Measurements from ENCODE around the gene MSI2.

The MSI2 gene

GRCh38 chr17:57264250-57264649 is 7.9 kb downstream of the MSI2 start:
- Histone ChIP-seq H3K4me3 (ENCODE audit: low read length) (no peak overlapping the region), H3K4me1 (ENCODE audit: control insufficient read depth, insufficient read depth, low read length) (no peaks in the 10 kb centered on the region), H3K36me3 (ENCODE audit: control insufficient read depth, insufficient read depth, low read length) (peaks cover 9% of the 10 kb centered on the region), H3K27ac (ENCODE audit: low read depth, low read length) (no peak overlapping the region), H3K27me3 (ENCODE audit: control insufficient read depth, insufficient read depth, low read length) (no peaks in the 10 kb centered on the region), H3K9ac (ENCODE audit: low read length) (no peak overlapping the region)

GRCh38 chr17:57264776-57265175 is 8.5 kb downstream of the MSI2 start:
- Histone ChIP-seq H3K27ac (ENCODE audit: low read depth, low read length) (no peak overlapping the region), H3K4me3 (ENCODE audit: low read length) (no peak overlapping the region), H3K4me1 (ENCODE audit: control insufficient read depth, insufficient read depth, low read length) (no peaks in the 10 kb centered on the region), H3K27me3 (ENCODE audit: control insufficient read depth, insufficient read depth, low read length) (no peaks in the 10 kb centered on the region), H3K9ac (ENCODE audit: low read length) (no peak overlapping the region), H3K36me3 (ENCODE audit: control insufficient read depth, insufficient read depth, low read length) (peaks cover 9% of the 10 kb centered on the region)

- H3K4me3 ChIP-seq (ENCODE audit: low read length): no peak overlapping the region
- no peak overlapping the region for H3K9ac ChIP-seq (ENCODE audit: low read length)
- no peak overlapping the region for H3K27ac ChIP-seq (ENCODE audit: low read depth, low read length)
- H3K27me3 ChIP-seq (ENCODE audit: control insufficient read depth, insufficient read depth, low read length): no peaks in the 10 kb centered on the region
- H3K36me3 ChIP-seq (ENCODE audit: control insufficient read depth, insufficient read depth, low read length): peaks cover 9% of the 10 kb centered on the region
- no peaks in the 10 kb centered on the region for H3K4me1 ChIP-seq (ENCODE audit: control insufficient read depth, insufficient read depth, low read length)
Observed at GRCh38 chr17:57266902-57267311, 10.6 kb downstream of the MSI2 start.

GRCh38 chr17:57268181-57268580 is 11.9 kb downstream of the MSI2 start:
- H3K9ac ChIP-seq (ENCODE audit: low read length): no peak overlapping the region
- peaks cover 4% of the 10 kb centered on the region for H3K36me3 ChIP-seq (ENCODE audit: control insufficient read depth, insufficient read depth, low read length)
- no peaks in the 10 kb centered on the region for H3K4me1 ChIP-seq (ENCODE audit: control insufficient read depth, insufficient read depth, low read length)
- H3K27ac ChIP-seq (ENCODE audit: low read depth, low read length): no peak overlapping the region
- H3K4me3 ChIP-seq (ENCODE audit: low read length): no peak overlapping the region
- no peaks in the 10 kb centered on the region for H3K27me3 ChIP-seq (ENCODE audit: control insufficient read depth, insufficient read depth, low read length)

- Histone ChIP-seq H3K4me1 (ENCODE audit: control insufficient read depth, insufficient read depth, low read length) (no peaks in the 10 kb centered on the region), H3K4me3 (ENCODE audit: low read length) (no peak overlapping the region), H3K27me3 (ENCODE audit: control insufficient read depth, insufficient read depth, low read length) (no peaks in the 10 kb centered on the region), H3K36me3 (ENCODE audit: control insufficient read depth, insufficient read depth, low read length) (peaks cover 4% of the 10 kb centered on the region), H3K27ac (ENCODE audit: low read depth, low read length) (no peak overlapping the region), H3K9ac (ENCODE audit: low read length) (no peak overlapping the region)
Observed at GRCh38 chr17:57269052-57269451, 12.7 kb downstream of the MSI2 start.

GRCh38 chr17:57269598-57270255 is 13.4 kb downstream of the MSI2 start:
- H3K4me1 ChIP-seq (ENCODE audit: control insufficient read depth, insufficient read depth, low read length): no peaks in the 10 kb centered on the region
- H3K36me3 ChIP-seq (ENCODE audit: control insufficient read depth, insufficient read depth, low read length): peaks cover 4% of the 10 kb centered on the region
- H3K4me3 ChIP-seq (ENCODE audit: low read length): no peak overlapping the region
- no peak overlapping the region for H3K9ac ChIP-seq (ENCODE audit: low read length)
- H3K27me3 ChIP-seq (ENCODE audit: control insufficient read depth, insufficient read depth, low read length): no peaks in the 10 kb centered on the region
- no peak overlapping the region for H3K27ac ChIP-seq (ENCODE audit: low read depth, low read length)

GRCh38 chr17:57270801-57271245 is 14.5 kb downstream of the MSI2 start:
- Histone ChIP-seq H3K9ac (ENCODE audit: low read length) (no peak overlapping the region), H3K27ac (ENCODE audit: low read depth, low read length) (no peak overlapping the region), H3K4me1 (ENCODE audit: control insufficient read depth, insufficient read depth, low read length) (no peaks in the 10 kb centered on the region), H3K36me3 (ENCODE audit: control insufficient read depth, insufficient read depth, low read length) (peaks cover 4% of the 10 kb centered on the region), H3K27me3 (ENCODE audit: control insufficient read depth, insufficient read depth, low read length) (no peaks in the 10 kb centered on the region), H3K4me3 (ENCODE audit: low read length) (no peak overlapping the region)

GRCh38 chr17:57271821-57272220 is 15.5 kb downstream of the MSI2 start:
- Histone ChIP-seq H3K4me3 (ENCODE audit: low read length) (no peak overlapping the region), H3K27me3 (ENCODE audit: control insufficient read depth, insufficient read depth, low read length) (no peaks in the 10 kb centered on the region), H3K9ac (ENCODE audit: low read length) (no peak overlapping the region), H3K36me3 (ENCODE audit: control insufficient read depth, insufficient read depth, low read length) (peaks cover 4% of the 10 kb centered on the region), H3K27ac (ENCODE audit: low read depth, low read length) (no peak overlapping the region), H3K4me1 (ENCODE audit: control insufficient read depth, insufficient read depth, low read length) (no peaks in the 10 kb centered on the region)

- Histone ChIP-seq H3K27ac (ENCODE audit: low read depth, low read length) (no peak overlapping the region), H3K9ac (ENCODE audit: low read length) (no peak overlapping the region), H3K36me3 (ENCODE audit: control insufficient read depth, insufficient read depth, low read length) (no peaks in the 10 kb centered on the region), H3K27me3 (ENCODE audit: control insufficient read depth, insufficient read depth, low read length) (no peaks in the 10 kb centered on the region), H3K4me3 (ENCODE audit: low read length) (no peak overlapping the region), H3K4me1 (ENCODE audit: control insufficient read depth, insufficient read depth, low read length) (no peaks in the 10 kb centered on the region)
Observed at GRCh38 chr17:57273490-57273889, 17.2 kb downstream of the MSI2 start.

- no peaks in the 10 kb centered on the region for H3K36me3 ChIP-seq (ENCODE audit: control insufficient read depth, insufficient read depth, low read length)
- no peak overlapping the region for H3K27ac ChIP-seq (ENCODE audit: low read depth, low read length)
- H3K4me1 ChIP-seq (ENCODE audit: control insufficient read depth, insufficient read depth, low read length): no peaks in the 10 kb centered on the region
- H3K4me3 ChIP-seq (ENCODE audit: low read length): no peak overlapping the region
- H3K27me3 ChIP-seq (ENCODE audit: control insufficient read depth, insufficient read depth, low read length): no peaks in the 10 kb centered on the region
- no peak overlapping the region for H3K9ac ChIP-seq (ENCODE audit: low read length)
Observed at GRCh38 chr17:57274162-57274561, 17.8 kb downstream of the MSI2 start.

GRCh38 chr17:57275071-57275764 is 18.9 kb downstream of the MSI2 start:
- Histone ChIP-seq H3K4me3 (ENCODE audit: low read length) (no peak overlapping the region), H3K36me3 (ENCODE audit: control insufficient read depth, insufficient read depth, low read length) (no peaks in the 10 kb centered on the region), H3K4me1 (ENCODE audit: control insufficient read depth, insufficient read depth, low read length) (no peaks in the 10 kb centered on the region), H3K27ac (ENCODE audit: low read depth, low read length) (no peak overlapping the region), H3K9ac (ENCODE audit: low read length) (no peak overlapping the region), H3K27me3 (ENCODE audit: control insufficient read depth, insufficient read depth, low read length) (no peaks in the 10 kb centered on the region)

GRCh38 chr17:57276621-57277020 is 20.3 kb downstream of the MSI2 start:
- Histone ChIP-seq H3K4me3 (ENCODE audit: low read length) (no peak overlapping the region), H3K27ac (ENCODE audit: low read depth, low read length) (no peak overlapping the region), H3K36me3 (ENCODE audit: control insufficient read depth, insufficient read depth, low read length) (no peaks in the 10 kb centered on the region), H3K9ac (ENCODE audit: low read length) (no peak overlapping the region), H3K4me1 (ENCODE audit: control insufficient read depth, insufficient read depth, low read length) (no peaks in the 10 kb centered on the region), H3K27me3 (ENCODE audit: control insufficient read depth, insufficient read depth, low read length) (no peaks in the 10 kb centered on the region)
